GM04504 (cell line): ENCODE results near the gene CHFR.
"Not testable (repeated sequence)": the region's sequence is repeated elsewhere in the genome, so short reads cannot be mapped to it uniquely, and the experiment has no call there.

Experiments
- DNase-seq: peaks from one replicate; pipeline ENCODE4 v3.0.0-alpha.2; 2012; ENCODE audit warnings: low read depth

The CHFR gene

DNA sequence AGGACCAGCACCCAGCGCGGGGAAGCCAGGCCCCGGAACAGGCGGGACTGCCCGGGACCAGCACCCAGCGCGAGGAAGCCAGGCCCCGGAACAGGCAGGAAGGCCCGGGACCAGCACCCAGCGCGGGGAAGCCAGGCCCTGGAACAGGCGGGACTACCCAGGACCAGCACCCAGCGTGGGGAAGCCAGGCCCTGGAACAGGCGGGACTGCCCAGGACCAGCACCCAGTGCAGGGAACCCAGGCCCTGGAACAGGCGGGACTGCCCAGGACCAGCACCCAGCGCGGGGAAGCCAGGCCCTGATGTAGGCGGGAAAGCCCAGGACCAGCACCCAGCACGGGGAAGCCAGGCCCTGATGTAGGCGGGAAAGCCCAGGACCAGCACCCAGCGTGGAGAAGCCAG, 12.8 kb downstream of the CHFR start:
- not testable (repeated sequence) for DNase-seq

DNA sequence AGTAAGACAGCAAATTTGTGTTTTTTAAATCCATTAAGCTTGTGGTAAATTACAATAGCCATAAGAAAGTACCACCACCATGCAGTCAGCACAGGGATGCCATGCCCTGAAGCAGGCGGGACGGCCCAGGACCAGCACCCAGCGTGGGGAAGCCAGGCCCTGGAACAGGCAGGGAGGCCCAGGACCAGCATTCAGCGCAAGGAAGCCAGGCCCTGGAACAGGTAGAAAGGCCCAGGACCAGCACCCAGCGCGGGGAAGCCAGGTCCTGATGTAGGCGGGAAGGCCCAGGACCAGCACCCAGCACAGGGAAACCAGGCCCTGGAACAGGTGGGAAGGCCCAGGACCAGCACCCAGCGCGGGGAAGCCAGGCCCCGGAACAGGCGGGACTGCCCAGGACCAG, 13.2 kb downstream of the CHFR start:
- no peak for DNase-seq

DNA sequence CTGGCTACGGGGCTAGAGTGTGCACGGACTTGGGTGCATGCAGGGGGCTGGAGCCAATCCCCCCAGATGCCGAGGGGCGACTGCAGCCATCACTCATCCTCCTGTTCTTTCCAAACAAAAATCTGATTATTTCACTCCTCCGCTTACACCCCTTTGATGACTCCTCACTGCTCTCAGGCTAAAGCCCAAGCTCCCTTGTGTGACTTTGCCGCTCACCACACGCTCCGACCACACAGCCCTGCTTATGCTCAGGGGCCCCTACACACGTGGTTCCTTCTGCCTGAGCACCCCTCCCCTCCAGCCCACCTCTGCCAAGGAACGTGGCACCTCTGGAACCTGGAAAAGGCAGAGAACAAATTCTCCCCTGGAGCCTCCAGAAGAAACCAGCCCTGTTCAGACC, 13.7 kb downstream of the CHFR start:
- no peak for DNase-seq

DNA sequence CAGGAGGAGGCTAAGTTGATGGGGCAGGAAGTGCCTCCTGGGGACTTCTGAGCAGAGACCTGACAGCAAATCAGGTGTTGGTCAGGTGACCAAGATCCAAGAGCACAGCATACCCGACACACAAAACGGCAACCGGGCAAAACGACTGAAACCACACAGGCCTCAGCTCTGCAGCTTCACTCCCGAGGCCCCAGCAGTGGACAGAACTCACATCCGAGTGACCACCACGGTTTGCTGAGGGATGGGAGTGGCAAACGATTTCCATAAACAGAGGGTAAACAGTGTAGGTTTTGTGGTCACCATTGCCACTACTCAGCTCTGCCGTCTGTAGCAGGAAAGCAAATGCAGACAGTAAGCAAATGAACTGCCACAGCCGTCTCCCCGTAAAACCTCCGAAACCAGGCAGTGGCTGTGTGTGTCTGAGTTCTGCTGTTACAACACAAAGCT, 14.4 kb downstream of the CHFR start:
- no peak for DNase-seq

DNA sequence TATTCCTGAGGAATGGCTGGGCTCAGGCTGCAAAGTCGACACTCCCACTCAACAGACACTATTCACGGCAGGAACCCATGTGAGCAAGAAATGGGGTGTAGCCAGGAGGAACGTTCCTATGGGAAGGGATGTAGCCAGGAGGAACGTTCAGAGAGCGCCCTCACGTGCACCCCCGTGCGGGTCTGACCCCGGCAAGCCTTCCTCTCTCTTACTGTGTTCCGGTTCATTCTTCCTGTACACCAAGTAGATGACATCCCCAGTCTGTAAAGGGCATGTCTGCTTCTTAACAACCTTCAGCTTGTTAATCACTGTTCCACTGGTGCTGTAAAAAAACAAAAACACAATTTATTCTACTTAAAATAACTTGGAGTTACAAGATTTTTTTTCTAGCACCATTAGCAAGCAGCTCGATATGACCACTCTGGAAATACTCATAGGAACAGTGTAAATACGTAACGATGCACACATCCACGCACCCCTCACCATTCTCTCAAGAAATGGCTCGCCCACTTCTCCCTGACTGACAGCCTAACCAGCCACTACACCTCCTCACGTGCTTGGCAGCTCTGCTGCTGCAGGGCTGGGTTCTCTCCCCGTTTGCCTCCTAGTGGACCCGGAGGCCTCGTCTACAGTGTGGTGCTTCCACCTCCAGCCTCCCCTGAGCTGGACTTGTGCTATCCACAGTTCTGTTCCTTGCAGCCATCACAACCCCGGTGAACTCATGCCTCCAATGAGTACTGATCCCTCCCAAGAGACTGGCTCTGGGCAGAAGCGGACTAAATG, 15.1 kb downstream of the CHFR start:
- DNase-seq = no peak

DNA sequence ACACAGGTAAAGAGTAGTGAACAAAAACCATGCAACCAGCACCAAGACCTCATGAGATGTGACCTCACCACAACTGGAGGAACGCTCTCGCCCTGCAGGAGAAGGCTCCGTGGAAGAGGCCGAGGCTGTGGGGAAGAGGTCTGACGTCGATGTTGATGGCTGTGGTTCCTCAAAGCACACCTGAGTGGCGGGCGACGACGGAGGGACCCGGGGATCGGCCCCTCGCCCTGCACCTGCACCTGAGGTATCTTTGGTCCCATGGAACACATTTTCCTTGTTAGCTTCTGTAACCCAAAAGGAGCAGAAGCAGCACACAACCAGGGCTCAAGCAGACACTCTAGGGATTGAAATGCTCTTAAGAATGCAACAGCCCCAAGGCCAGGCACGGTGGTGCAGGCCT, 17.9 kb downstream of the CHFR start:
- no peak for DNase-seq

DNA sequence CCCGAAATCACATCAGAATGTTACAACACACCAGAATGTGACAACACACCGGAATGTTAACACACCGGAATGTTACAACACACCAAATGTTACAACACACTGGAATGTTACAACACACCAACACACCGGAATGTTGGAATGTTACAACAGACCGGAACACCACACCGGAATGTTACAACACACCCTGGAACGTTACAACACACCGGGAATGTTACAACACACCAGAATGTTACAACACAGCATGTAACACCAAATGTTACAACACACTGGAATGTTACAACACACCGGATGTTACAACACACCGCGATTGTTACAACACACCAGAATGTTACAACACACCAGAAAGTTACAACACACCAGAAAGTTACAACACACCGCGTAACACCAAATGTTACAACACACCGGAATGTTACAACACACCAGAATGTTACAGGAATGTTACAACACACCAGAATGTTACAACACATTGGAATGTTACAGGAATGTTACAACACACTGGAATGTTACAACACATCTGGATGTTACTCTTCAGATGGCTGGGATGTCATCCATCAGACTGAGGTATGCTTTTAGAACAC, 21.1 kb downstream of the CHFR start:
- peak; percentile 14 for DNase-seq

DNA sequence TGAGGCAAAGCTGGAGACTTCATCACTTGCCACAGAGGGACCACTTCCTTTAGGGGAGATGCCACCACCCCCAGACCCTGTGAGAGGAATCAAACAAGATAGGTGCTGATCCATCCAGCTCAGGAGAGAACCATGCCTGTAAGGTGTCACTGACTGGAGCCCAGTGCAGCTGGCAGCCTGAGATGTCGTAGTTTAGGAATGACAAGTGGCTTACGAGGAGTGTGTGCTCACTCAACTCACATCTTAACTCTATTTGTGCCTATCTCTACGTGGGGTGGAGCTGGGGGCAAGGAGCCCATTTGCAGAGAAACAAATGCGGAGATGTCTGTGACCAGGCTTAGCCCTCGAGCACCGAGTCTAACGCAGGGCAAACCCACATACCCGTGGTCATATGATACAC, 25.8 kb downstream of the CHFR start:
- no peak for DNase-seq

DNA sequence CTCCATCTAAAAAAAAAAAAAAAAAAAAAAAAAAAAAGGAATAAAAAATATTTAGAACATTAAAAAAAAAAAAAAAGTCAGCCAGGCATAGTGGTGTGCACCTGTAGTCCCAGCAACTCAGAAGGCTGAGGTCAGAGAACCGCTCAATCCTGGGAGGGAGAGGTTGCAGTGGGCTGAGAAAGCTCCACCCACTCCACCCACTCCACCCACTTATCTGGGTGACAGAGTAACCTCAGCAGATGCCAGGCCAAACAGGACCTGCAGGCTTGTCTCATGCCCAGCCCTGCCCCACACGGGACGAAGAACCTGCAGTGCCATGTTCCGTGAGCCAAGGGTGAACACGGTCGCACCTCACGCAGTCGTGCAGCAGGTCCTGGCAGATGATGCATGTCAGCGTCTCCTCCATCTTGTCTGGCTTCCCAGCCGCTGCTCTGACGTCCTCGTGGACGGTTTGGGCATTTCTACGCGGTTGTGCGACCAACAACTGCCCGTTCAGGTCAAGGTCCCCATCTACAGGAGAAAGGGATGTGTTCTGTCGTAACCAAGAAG, 28.6 kb downstream of the CHFR start:
- DNase-seq = no peak

DNA sequence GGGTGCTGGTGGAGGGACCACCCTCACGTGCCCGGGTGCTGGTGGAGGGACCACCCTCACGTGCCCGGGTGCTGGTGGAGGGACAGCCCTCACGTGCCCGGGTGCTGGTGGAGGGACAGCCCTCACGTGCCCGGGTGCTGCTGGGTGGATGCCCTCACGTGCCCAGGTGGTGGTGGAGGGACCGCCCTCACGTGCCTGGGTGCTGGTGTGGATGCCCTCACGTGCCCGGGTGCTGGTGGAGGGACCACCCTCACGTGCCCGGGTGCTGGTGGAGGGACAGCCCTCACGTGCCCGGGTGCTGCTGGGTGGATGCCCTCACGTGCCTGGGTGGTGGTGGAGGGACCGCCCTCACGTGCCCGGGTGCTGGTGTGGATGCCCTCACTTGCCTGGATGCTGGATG, 30.4 kb downstream of the CHFR start:
- DNase-seq = not testable (repeated sequence)

DNA sequence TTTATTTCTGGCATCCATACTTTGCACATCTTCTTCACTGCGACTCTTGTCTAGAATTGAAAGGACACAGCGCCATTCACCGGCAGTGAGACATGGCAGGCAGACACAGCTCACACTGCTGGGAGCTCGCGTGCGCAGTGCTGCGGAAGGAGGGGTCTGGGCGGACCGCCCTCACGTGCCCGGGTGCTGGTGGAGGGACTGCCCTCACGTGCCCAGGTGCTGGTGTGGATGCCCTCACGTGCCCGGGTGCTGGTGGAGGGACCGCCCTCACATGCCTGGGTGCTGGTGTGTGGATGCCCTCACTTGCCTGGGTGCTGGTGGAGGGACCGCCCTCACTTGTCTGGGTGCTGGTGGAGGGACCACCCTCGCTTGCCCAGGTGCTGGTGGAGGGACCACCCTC, 30.8 kb downstream of the CHFR start:
- no peak for DNase-seq

DNA sequence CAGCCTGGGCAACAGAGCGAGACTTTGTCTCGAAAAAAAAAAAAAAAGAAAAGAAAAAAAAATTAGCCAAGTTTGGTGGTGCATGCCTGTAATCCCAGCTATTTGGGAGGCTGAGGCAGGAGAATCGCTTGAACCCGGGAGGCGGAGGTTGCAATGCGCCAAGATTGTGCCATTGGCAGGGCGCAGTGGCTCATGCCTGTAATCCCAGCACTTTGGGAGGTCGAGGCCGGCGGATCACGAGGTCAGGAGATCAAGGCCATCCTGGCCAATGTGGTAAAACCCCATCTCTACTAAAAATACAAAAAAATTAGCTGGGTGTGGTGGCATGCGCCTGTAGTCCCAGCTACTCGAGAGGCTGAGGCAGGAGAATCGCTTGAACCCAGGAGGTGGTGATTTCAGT, 32.2 kb downstream of the CHFR start:
- DNase-seq = not testable (repeated sequence)

DNA sequence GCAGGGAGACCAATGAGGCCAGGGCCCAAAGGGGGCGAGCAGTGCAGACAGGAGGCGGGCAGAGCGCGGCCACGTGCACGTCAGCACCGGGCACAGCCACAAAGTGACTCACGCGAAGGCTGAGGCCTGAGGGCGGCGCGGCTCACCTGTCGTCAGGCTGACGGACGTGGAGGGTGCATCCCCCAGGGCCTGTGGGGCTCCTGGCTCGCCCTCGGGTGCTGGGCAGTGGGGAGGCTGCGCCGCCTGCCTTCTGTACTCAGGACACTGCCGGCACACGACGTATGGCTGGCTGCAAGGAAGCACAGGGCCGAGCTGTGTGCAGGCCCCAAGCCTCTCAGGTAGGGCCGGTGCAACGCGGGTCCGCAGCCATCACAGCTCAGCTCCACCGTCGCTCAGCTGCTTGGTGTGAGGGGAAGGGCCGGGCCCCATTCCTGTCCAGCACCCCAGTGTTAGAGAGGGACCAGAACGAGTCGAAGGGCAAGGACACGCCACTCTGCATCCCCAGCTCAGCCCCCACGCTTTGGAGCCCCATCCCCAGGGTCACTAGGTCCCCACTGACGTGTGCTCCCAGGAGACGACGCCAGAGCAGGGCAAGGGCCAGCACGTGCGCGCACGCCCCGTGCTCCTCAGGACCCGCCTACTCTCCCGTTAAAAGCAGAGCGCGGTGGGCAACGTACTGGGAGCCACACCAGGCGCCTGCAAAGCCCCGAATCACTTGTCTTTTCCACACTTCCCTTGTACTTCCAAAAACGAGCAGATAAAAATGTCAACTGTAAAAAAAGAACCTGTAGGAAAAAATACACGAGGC, 33.9 kb downstream of the CHFR start:
- no peak for DNase-seq

DNA sequence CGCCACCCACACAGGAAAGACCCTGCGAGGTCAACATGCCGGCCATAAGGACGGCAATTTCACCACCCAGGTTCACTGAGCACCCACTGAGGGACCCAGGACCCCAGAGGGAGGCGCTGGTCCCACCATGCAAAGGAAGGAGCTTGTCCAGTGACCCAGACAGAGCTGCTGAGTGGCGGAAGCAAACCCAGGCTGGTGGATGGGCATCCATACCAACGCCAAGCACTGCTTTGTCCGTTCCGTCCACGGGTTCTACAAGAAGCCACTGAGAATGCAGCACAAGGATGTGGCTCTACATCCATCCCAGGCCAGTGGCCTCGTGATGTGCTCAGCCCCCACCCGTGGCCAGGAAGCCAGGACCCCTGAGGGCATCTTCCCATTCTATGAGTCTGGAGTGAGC, 34.9 kb downstream of the CHFR start:
- DNase-seq = no peak

DNA sequence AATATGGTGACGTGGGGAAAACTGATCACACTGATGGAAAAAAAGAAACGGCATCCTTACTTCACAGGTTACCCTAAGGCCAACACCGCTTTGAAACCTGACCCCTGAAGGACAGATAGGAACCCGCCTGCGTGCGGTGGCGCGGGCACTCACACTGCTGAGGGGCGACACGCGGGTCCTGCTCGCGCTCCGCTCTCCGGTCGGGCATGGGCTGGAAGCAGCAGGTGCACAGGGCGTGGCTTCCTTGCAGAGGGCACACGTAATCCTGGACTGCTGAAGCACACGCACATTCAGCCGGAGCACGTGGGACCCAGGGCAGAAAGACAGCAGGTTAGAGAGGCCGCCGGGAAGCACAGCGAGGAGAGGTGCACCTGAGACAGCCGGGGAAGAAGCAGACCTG, 35.9 kb downstream of the CHFR start:
- no peak for DNase-seq

DNA sequence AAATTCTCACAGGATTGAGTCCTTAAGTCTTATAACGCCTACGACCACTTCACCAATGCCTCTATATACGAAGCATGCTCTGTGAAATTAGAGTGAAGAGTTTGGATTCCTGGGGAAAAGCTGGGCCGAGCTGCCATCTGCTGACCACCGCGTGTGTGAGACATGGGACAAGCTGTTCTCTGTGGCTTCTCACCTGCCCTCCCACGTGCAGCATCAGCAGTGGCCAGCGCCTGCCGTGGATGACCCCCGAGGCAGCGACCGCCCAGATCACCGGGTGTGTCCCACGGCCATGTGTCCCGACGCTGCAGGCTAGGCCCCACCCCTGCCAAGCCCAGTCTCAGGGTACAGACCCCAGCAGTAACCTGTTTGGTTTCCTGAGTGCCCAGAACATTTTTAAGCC, 37.1 kb downstream of the CHFR start:
- no peak for DNase-seq

DNA sequence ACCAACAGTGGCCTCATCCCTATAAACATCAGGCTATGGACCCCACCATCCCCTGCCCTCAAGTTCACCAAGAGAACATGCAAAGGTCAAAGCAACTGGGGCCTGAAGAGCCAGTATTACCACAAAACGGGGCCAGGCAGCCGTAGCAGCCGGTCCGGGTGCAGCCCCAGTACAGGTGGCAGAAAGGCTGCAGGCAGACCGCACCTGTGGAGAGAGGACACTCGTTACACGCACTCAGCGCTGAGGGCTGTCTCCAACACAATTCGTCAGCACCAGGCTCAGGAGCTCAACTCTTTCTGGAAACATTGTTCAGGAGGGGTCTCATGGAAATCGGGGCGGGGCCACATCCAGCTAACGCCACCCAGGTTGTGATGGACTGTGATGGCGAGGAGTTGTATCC, 38.9 kb downstream of the CHFR start:
- no peak for DNase-seq

DNA sequence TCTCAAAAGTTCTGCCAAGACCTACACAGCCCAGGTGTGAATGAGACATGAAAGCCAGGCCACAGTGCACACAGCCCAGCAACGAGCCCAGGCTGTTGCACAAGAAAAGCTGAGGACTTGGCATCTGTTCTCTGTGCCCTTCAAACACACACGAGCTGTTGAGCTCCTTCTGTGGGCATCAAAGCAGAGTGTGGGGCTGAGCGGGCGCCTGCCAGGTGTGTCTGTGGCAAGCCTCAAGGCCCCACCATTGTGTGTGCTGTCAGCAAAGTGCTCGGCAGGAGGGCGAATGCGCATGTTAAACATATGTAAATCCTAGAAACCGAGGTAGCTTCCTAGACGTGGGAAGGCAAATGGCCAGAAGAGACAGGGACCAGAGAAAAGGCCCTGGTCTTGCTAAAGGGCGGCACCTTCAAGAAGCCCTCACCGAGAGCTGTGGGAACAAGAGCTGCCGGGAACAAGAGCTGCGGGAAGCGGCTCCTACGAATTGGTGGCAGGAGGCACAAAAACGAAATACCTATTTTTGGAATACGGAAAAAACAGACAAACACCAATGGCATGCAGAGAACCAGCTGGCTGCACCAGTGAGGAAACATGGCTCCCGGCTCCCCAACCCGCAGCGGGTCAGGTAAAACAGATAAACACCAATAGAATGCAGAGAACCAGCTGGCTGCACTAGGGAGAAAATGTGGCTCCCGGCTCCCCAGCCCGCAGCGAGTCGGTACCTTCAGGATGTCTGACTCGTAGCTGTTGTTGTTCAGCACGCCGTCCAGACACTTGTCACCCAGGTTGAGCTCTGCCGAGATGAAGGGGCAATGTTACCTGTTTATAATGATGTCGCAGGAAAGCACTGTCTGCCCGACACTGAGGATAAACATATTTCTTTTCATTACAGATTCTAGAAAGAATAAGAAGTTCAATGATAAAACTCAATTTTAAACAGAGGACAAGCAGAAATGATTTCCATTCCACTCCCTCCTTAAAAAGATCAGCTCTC, 39.7 kb downstream of the CHFR start:
- DNase-seq = no peak

DNA sequence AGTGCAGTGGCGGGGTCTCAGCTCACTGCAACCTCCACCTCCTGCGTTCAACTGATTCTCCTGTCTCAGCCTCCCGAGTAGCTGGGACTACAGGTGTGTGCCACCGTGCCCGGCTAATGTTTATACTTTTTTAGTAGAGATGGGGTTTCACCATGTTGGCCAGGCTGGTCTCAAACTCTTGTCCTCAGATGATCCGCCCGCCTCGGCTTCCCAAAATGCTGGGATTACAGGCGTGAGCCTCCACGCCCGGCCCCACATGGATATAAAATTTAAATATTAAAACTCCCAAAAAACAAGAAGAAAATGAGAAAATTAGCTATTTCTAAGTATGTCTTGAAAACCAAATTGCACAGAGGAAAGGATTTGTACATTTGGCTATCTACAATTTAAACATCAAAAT, 42.7 kb downstream of the CHFR start:
- DNase-seq = not testable (repeated sequence)

DNA sequence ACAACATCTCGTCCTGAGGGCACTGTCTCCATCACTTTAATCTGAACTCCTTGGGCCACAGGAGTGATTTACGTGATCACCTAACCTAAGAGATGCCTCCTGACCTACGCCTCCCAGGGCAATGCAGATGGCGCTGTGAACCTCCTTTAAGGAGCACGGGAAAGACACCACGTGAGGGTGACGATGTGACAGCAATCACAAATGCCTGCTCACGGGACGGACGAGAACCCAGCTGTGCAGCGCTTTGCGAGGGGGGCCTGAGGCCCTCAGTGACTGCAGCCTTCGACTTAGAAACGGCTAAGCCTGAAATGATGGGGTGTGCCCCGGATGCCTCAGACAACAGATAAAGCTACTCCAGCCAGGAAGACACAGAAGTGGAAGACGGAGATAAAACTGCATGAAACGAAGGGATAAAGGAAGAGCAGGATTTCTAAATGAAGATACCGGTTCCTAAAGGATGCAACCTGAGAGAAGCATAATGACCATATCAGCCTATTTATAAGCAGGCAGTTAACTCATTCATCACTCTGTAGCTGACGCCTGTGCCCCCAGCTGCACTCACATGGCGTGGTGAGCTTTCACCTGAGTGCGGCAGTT, 44.9 kb downstream of the CHFR start:
- no peak for DNase-seq

DNA sequence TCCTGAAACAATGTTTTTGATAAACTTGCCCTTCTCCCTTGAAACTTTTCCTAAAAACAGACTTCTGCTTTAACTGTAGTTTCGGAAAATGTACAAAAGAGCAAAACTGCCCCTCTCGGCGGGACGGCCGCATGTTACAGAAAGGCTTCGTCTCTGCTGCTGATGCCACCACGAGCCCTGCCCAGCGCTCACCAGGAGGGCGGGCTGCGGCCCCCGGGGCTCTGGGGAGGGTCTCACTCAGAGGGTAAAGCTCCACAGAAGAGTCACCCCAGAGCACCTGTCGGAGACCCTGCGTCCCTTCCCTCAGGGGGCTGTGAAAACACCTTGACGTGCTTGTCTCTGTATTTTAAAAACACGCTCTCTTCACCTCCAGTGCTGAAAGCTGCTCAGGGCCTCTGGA, 46.3 kb downstream of the CHFR start:
- DNase-seq = no peak
